Heart right ventricle (tissue), 16 donors: Measurements from ENCODE around the gene MMADHC. TPM values are rescaled to one million over a fixed set of nuclear protein-coding genes. Genes with fewer than 3 reads are reported as not detected.

Experiments used
- ATAC-seq, 8 donors: fragments of 200-7000 bp; cut with Tn5 transposase; one replicate each; pipeline ENCODE4 v1.9.1; 2020; ENCODE audit warnings: mild to moderate bottlenecking in 8 of 8, moderate library complexity in 8 of 8, moderate number of reproducible peaks in 1 of 8
- DNase-seq, 2 donors: peaks; one replicate each; pipeline ENCODE4 v3.0.0-alpha.2; 2020
- H3K27ac ChIP-seq, 10 donors: fragments of 200-600 bp; sonication (generic) in 2 of 10; one replicate each; pipeline versions ENCODE4 v1.5.0 to v1.8.0; 2020 to 2022; ENCODE audit warnings: mild to moderate bottlenecking in 3 of 10
- H3K27me3 ChIP-seq, 7 donors: fragments of 200-600 bp; one replicate each; pipeline ENCODE4 v1.8.0; 2021 to 2022; ENCODE audit warnings: mild to moderate bottlenecking in 2 of 7
- H3K36me3 ChIP-seq, 9 donors: fragments of 200-600 bp; sonication (generic) in 1 of 9; one replicate each; pipeline versions ENCODE4 v1.5.0 to v1.8.0; 2020 to 2022; ENCODE audit warnings: mild to moderate bottlenecking in 2 of 9
- H3K4me1 ChIP-seq, 9 donors: fragments of 200-600 bp; sonication (generic) in 1 of 9; one replicate each; pipeline versions ENCODE4 v1.5.0 to v1.8.0; 2020 to 2022; ENCODE audit warnings: mild to moderate bottlenecking in 4 of 9
- H3K4me3 ChIP-seq, 10 donors: fragments of 200-600 bp; sonication (generic) in 2 of 10; one replicate each; pipeline versions ENCODE4 v1.5.0 to v1.8.0; 2020 to 2022; ENCODE audit warnings: mild to moderate bottlenecking in 7 of 10, moderate library complexity in 2 of 10
- H3K9me3 ChIP-seq, 11 donors: fragments of 200-600 bp in 10 of 11; sonication (generic) in 2 of 11; one replicate each; pipeline versions ENCODE4 v1.5.0 to v1.8.0; 2013 to 2022; ENCODE audit warnings: mild to moderate bottlenecking in 2 of 11, control low read depth in 1 of 11, moderate library complexity in 1 of 11
- CTCF ChIP-seq, 9 donors: fragments of 200-600 bp; sonication (generic) in 2 of 9; IDR thresholded peaks; one replicate each; pipeline versions ENCODE4 v1.5.0 to v1.8.0; 2021 to 2022; ENCODE audit warnings: antibody characterized with exemption in 9 of 9, mild to moderate bottlenecking in 5 of 9, moderate library complexity in 1 of 9
- WGBS, 2 donors: extraction: QIAGEN DNeasy Blood & Tissue Kit; methylation state at CpG; one replicate each; pipeline ENCODE4 v1.1.7; 2013; ENCODE audit warnings: inconsistent platforms in 1 of 2; 5-methylcytosine and 5-hydroxymethylcytosine counted together
- intact Hi-C, 10 donors: fragments of 100-400 bp; cut with DNase I; formaldehyde crosslinking; loops; one replicate each; pipeline versions ENCODE4 v1.11.1 to v1.14.2; 2022
- polyA plus RNA-seq, 2 donors: library from polyadenylated mRNA; stranded (reverse); fragments of 200-250 nt; gene quantifications; one replicate each; pipeline ENCODE4 v1.2.3, GENCODE V29; 2013
- total RNA-seq, 10 donors: library from RNA; stranded (reverse); fragmentation: NEBNext Ultra II Directional in 3 of 10; extraction: Animal tissue kit (Norgen Biotek cat#: 25700) in 3 of 10; gene quantifications; one replicate each; pipeline versions ENCODE4 v1.2.1 to v1.2.4, GENCODE V29; 2021 to 2023
- donor health status: Arrhythmogenic right ventricular cardiomyopathy.
- donor health status: ischemic (EF 13 %, LVEDD 7.1; RV severe dilation, severe dysfunction).
- donor health status: healthy with polysubstance abuse.
- donor health status: DM: no; HTN: yes; CAD: no.
- donor health status: DM: no; HTN: no; CAD: no.
- donor health status: ischemic (EF 25% LVEDD 6.9; RV normal size, moderate dysfunction).
- donor health status: ischemic (EF 25% LVEDD 5.7; RV mildly dilated, moderate dysfunction).
- donor health status: healthy.
- donor health status: DM: yes; HTN: yes; CAD: no.
- donor health status: Ischemic cardiomyopathy.
- donor health status: ischemic (EF 35%, LVEDD 5.7; RV mildly dilated, moderate dysfunction).
- donor health status: nonischemic (EF 11% LVEDD 7.7; RV severe dilation, severe dysfunction).
- donor health status: DM: yes; HTN: yes; CAD: no.
- donor health status: PGD.
- donor health status: ischemic (EF 29% LVEDD 5.4; RV normal size, mild dysfunction).
- donor health status: nonischemic (EF 23%, LVEDD 6.1; RV moderate dilation, normal function).

Gene MMADHC
- total and polyA plus RNA-seq, 12 donors: 20.4 to 132 (median 124) TPM

GRCh38 chr2:149525323-149525722, 62.3 kb downstream of the MMADHC start:
- ATAC-seq (no peak), DNase-seq (no peak)
- peaks cover 0 to 21% (median 4%) of the 10 kb centered on the region in 7 donors for H3K27me3 ChIP-seq
- intact Hi-C loops: no loop called here
- no peak for TF ChIP-seq CTCF (IDR thresholded peaks at IDR 0.05)
- no peaks in the 10 kb centered on the region for H3K36me3 ChIP-seq
- H3K9me3 ChIP-seq: peaks cover 0 to 21% (median 5%) of the 10 kb centered on the region in 11 donors
- no peak overlapping the region for H3K4me3 ChIP-seq
- WGBS, 2 donors: 92% methylated on average over 9 of the region's 9 CpGs
- H3K27ac ChIP-seq: no peak overlapping the region
- no peaks in the 10 kb centered on the region for H3K4me1 ChIP-seq
